Activated effector memory CD4-positive, alpha-beta T cell treated with Interleukin-2 at 50 U/mL for 16 hours (primary cell): Measurements from ENCODE around the gene DPY30.
"Not testable (repeated sequence)": the region's sequence is repeated elsewhere in the genome, so short reads cannot be mapped to it uniquely, and the experiment has no call there.

ENCODE experiments used
- DNase-seq: peaks from one replicate; pipeline ENCODE4 v3.0.0-alpha.2; 2020

The DPY30 gene

DNA sequence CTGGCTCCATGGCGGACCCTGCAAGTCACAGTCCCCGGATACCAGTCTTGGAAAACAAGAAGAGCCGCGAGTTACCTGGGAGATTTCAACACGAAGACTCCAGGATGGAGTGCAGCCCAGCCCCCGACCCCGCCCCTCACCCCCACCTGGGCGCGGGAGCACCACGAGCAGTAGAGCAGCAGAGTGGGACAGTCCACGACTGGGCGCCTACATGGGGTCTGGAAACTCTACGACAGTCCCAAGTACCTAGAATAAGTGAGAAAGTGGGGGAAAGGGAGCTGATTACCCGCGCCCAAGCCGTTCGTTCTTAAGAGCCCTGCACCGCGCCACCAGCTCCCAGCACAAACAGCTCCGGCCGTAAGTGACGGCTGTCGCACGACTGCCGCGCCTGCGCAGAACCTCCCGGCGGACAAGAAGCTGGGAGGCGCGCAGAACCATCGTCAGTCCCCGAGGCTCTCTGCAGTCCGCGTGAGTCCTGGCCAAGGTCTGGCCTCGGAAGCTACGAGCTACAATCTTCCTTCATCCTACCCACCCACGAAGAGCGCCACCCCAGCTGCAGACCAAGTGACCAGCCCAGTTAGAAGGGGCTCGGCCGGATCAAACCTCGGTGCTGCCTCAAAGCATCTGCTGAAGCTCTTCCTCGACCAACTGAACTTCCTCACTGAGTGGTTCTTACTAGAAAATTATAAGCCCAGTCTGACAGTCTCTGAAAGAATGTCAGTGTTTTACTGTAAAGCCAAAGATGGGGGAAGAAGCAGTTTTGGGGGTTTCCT is at the start of gene DPY30:
Gene DPY30, minus strand, starts transcription at position 359 of the 773 bp plus-strand sequence. Its CDS starts 349 bp downstream, at position 10.
- peak; percentile 84 for DNase-seq

DNA sequence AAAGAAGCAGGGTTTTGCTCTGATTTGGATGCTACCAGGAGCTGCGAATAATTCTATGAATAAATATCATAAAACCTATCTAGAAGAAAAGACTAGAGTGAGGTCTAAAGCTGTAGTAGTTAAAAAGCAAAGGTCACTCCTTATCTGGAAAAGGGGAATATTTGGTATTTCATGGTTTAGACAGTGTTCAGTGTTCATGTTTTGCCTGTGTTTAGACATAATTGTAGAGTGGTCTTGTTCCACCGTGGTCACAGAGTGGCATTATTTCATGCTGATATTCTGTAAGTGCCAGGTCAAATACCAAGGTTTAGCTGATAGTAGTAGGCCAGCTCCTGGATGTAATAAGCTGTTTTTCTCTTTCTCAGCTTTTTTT is 34.5 kb upstream of the DPY30 start:
- no peak for DNase-seq

DNA sequence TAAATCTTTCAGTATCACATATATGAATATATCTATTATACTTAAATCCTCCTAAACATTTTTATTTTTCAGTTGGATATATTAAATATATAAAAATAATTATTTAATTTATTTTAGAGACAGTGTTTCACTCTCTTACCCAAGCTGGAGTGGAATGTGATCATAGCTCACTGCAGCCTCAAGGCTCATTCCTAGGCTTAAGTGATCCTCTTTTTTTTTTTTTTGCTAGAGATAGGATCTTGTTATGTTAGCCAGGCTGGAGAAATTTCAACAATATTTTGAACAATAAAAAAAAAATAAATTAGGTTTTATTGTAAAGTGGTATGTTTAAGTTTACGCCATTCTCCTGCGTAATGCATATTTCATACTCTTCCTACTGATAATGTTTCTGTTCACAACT is 27.9 kb upstream of the DPY30 start:
- DNase-seq: no peak

DNA sequence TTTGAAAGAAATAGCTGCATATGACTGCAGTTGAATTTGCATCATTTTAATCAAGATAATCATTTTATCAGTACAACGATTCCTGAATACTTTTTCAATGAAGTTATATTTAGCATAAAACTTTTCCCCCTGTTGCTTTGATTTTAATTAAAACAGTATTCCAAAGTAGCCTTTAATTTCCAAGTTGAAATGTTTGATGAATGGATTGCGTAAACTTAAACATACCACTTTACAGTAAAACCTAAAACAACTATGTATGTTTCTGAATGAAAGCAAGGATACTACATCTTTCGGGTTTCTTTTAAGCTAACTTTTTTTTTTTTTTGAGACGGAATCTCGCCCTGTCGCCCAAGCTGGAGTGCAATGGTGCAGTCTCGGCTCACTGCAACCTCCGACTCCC is 25.1 kb upstream of the DPY30 start:
- no peak for DNase-seq

DNA sequence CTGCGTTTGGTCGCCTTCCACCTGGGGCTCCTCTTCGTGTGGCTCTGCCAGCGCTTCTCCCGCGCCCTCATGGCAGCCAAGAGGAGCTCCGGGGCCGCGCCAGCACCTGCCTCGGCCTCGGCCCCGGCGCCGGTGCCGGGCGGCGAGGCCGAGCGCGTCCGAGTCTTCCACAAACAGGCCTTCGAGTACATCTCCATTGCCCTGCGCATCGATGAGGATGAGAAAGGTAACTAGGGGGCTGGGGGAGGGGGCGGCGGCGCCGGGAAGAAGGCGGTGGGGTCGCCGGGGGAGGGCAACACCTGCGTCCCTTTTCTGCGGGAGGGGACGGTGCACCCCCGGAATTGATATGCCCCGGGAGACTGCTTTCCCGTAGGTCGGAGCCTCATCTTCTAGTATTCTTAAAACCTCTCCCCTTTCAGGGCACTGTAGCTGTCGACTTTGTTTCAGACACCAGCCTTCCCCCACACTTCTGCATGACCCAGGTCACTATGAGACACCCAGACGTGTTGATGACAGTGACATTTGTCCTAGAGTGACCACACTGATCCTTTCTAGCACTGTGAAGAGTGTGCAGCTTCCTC is 24.5 kb upstream of the DPY30 start:
- no peak for DNase-seq

DNA sequence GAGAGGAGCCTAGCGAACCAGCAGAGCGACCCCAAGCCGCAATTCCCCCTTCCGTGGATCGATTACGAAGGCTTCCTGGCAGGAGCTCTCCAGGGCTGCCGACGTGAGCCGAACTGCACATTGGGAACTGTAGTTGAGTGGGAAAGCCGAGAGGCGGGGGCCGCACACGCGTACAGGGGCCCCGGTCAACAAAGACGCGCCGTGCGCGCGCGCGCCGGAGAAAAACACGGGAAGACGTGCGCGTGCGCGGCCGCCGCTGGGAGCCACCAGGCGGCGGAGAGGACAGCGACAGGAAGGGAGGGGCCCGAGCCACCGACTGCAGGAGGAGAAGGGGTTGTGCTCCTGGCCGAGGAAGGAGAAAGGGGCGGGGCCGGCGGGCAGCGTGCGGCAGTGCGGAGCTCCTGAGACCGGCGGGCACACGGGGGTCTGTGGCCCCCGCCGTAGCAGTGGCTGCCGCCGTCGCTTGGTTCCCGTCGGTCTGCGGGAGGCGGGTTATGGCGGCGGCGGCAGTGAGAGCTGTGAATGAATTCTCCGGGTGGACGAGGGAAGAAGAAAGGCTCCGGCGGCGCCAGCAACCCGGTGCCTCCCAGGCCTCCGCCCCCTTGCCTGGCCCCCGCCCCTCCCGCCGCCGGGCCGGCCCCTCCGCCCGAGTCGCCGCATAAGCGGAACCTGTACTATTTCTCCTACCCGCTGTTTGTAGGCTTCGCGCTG is 23.9 kb upstream of the DPY30 start, which contains the start of gene SPAST:
Gene SPAST, plus strand, starts transcription at position 247 of the 711 bp plus-strand sequence. Its CDS starts 276 bp downstream, at position 523.
- DNase-seq: peak; percentile 96

DNA sequence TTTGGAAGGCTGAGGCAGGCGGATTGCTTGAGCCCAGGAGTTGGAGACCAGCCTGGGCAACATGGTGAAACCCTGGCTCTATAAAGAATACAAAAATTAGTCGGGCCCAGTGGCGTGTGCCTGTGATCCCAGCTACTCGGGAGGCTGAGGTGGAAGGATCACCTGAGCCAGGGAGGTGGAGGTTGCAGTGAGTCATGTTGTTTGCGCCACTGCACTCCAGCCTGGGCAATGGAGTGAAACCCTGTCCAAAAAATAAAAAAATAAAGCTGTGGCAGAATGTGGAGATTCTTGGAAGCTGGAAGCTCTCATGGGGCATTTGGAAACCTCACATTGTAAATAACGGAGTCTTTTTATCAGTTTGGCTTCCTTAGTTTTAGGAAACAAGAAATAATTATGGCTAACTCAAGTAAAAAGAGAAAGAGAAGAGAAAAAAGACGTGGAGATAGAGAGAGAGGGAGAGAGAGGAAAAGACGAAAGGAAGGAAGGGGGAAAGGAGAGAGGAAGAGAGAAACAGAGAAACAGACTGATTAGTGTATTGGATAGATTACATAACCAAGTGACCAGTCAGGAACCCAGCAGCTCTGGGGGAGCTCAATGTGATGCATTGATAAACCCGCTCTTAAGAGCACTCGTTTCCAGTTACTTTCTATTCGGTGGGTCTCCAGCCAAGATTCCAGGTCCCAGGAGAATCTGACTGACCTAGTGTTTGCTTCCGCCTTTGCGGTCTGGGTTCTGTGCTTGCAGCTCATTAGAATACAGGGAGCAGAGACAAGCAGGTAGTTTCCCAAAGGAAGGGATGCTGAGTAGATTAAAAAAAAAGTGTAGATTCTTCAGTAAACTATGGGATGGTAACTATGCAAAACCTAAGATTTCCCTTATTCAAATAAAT is 22.6 kb upstream of the DPY30 start:
- DNase-seq: no peak

DNA sequence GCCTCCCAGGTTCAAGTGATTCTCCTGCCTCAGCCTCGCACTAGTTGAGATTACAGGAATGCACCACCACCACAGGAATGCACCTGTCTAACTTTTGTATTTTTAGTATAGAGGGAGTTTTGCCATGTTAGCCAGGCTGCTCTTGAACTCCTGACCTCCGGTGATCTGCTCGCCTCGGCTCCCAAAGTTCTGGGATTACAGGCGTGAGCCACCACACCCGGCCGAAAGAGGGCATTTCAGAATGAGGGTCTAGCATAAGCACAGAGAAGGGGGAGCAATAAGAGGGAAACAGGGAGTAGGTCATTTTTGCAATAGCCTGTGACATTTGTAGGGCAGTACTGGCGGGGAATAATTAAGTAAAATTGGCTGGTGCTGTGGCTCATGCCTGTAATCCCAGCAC is 21.8 kb upstream of the DPY30 start:
- DNase-seq: no peak

DNA sequence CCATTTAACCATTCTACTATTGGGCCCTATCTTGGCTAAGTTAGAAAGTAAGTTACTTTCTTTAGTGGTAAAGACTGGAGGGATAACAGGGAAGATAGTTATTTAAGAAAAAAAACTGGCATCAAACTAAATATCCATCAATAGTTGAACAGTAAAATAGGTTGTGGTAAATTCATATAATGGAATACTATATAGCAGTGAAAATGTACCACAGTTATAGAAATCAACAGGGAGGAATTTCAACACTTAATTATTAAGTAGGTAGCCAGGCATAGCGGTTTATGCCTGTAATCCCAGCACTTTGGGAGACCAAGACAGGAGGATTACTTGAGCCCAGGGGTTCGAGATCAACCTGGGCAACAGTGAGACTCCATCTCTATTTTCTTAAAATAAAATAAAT is 20.7 kb upstream of the DPY30 start:
- no peak for DNase-seq

DNA sequence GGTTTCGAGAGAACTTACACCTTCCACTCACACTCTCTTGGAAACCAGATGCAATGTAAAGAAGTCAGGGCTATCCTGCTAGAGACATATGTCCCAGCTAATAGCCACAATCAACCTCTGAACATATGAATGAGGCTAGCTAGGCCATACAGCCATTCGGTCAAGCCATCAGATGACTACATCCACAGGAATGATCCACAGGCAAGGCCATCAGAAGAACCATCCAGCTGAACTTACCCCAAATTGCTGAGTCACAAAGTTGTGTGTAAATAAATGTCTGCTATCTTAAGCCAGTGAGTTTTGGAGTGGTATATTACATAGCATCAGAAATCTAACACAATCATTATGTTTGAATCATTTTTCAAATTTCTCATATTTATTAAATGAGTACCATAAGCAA is 18.5 kb upstream of the DPY30 start:
- no peak for DNase-seq

DNA sequence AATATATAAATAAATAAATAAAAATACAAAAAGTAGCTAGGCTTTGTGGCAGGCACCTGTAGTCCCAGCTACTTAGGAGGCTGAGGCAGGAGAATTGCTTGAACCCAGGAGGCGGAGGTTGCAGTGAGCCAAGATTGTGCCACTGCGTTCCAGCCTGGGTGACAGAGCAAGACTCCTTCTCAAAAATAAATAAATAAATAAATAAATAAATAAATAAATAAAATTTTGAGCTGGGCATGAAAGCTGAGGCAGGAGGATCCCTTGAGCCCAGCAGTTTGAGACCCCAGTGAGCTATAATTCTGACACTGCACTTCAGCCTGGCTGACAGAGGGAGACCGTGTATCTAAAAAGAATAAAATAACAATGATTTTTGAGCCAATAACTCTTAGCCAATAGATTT is 15.0 kb upstream of the DPY30 start:
- not testable (repeated sequence) for DNase-seq

DNA sequence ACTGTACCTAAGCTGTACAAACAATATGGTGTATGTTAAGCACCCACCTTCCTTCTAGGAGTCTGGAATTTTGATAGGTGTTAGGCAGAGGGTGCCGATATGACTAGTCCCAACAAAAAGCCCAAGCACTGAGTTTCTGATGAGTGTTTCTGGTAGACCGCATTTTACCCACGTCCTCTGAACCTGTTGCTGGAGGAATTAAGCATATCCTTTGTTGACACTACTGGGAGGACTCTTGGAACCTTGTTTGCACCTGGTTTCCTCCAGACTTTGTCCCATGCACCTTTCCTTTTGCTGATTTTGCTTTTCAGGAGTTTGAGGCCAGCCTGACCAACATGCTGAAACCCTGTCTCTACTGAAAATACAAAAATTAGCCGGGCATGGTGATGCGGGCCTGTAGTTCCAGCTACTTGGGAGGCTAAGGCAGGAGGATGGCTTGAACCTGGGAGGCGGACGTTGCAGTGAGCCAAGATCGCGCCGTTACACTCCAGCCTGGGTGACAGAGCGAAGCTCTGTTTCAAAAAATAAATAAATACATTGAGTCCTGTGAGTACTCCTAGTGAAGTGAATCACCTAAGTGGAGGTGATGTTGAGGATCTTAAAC is 12.3 kb upstream of the DPY30 start:
- no peak for DNase-seq

DNA sequence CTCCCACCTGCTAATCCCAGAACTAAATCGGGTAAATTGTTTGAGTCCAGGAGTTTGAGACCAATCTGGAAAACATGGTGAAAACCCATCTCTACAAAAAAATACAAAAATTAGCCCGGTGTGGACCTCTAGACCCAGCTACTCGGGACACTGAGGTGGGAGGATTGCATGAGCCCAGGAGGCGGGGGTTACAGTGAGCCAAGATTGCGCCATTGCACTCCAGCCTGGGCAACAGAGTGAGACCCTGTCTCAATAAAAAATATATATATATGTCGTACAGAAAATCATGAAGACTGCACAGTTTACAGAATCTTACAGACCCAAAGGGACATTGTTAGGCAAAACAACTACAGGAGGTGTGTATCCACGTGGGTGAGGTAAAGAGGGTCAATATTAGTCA is 4.0 kb upstream of the DPY30 start:
- DNase-seq: no peak

DNA sequence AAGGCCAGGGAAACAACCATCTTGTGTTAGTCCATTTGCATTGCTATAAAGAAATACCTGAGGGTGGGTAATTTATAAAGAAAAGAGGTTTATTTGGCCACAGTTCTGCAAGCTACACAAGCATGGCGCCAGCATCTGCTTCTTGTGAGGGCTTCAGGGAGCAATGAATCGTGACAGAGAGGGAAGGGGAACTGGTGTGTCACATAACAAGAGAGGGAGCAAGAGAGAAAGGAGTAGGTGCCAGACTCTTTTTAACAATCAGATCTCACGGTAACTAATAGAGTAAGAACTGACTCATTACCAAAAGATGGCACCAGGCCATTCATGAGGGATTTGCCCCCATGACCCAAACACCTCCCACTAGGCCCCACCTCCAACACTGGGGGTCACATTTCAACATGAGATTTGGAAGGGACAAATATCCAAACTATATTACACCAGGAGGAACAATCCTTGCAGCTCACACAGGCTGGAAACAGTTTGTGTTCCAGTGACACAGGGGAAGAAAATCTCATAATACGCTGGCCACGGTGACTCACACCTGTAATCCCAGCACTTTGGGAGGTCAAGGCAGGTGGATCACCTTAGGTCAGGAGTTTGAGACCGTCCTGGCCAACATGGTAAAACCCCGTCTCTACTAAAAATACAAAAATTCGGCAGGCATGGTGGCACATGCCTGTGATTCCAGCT is 5.3 kb downstream of the DPY30 start:
- not testable (repeated sequence) for DNase-seq

DNA sequence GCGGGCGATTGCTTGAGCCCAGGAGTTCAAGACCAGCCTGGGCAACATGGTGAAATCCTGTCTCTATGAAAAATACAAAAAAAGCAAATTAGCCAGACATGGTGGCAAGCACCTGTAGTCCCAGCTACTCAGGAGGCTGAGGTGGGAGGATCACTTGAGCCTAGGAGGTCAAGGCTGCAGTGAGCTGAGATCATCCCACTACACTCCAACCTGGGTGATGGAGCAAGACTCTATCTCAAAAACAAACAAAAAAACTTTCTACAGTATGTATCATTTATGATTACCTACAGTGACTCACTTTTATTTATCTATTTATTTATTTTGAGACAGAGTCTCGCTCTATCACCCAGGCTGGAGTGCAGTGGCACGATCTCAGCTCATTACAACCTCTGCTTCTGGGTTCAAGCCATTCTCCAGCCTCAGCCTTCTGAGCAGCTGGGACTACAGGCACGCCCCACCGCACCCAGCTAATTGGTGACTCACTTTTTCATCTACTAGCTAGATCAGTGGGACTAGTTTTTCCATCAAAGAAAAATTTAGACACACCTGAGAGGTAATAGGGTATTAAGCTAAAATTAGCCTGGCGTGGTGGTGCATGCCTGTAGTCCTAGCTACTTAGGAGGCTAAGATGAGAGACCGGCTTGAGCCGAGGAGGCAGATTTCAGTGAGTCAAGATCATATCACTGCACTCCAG is 20.7 kb downstream of the DPY30 start:
- DNase-seq: not testable (repeated sequence)

DNA sequence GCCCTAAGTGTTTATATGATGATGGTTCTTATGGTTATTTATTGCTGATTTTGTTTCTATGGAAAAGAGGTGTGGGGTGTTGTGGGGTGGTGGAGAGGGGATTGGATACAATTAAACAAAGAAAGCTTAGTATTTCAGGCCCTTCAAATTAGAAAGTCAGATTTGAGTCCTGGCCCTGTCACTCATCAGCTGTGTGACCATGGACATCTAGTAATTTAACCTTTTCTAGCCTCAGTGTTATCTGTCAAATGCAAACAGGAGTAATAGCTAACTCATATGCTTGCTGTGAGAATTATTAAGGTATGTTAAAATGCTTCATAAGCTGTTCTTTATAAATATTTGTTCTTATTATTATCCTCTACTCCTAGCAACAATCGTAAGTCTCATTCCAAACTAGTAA is 26.7 kb downstream of the DPY30 start:
- no peak for DNase-seq

DNA sequence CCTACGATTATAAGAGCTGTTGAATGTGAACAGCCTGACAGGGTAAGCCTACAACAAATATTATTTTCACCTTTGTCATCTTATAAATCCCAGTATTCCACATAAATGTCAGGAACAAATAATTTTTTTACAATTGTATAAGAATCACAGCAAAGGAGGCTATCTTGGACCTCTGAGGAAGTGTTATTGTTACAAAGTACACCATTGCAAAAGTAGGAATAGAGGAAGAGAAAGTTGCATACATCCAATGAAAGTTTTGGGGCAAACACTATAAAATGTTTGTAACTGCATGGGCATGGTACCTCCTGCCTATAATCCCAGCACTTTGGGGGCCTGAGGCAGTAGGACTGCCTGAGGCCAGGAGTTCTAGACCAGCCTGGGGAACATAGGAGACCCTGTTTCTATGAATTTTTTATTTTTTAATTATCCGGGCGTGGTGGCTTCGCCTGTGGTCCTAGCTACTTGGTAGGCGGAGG is 28.1 kb downstream of the DPY30 start:
- no peak for DNase-seq

DNA sequence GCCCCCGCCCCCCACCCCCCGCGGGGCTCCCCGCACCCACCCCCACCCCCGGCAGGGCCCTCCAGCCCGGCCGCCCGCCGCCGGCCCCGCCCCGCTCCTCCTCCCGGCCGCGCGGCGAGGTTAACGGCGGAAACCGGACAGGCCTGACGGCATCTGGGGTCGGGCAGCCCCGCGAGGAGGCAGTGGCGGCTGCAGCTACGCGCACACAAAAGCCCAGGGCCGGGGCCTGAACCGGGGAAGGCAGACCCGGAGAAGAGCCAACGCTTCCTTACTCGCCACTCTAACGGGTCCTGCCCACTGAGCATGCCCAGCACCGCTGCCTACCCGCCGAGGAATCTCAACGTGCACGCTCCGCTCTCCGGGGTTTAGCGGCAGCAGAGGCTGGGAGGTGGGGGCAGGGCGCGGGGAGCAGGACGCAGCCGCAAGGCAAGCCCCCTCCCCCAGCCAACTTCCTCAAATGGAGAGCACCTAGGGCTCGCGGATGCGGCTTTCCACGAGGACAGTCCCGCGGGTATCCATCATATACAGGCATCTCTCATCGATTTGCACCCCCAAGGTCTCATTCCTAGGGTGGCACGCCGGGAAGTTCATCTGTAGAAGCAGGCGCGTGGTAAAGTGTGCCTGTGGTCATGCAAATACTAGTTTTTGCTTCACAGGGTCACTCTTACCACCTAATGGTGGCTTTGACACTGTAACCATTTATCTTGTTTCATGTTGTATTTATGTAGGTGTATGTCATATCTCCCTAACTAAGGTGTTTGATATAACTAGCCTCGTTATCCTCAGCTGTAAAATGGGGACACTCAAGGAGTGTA is 28.7 kb downstream of the DPY30 start, which contains the start of gene MEMO1:
Gene MEMO1, minus strand, starts transcription at position 339 of the 815 bp plus-strand sequence. CDS start 761 bp downstream, outside the sequence.
- peak; percentile 89 for DNase-seq

DNA sequence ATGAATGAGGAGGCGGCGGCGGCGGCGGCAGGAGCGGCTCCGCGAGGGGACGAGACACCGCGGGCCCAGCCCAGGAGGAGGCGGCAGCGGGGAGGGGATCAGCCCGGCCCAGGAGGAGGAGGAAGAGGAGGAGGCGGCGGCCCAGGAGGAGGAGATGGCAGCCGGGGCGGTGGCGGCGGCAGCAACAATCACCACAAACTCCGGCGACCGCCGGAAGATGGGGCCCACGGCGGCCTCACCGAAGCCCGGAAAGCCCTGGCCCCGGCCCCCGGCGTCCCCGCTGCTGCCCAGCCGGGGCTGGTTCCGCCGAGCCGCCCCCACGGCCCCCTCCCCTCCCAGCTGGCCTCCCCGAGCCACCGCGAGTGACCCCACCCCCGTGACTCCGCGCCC is 29.3 kb downstream of the DPY30 start:
- DNase-seq: peak; percentile 71
